Gastroesophageal sphincter (tissue), 4 donors: ENCODE data around the gene FASN. TPM values are rescaled to one million over a fixed set of nuclear protein-coding genes. Genes with fewer than 3 reads are reported as not detected.
"Not testable (repeated sequence)": the region's sequence is repeated elsewhere in the genome, so short reads cannot be mapped to it uniquely, and the experiment has no call there.

Source experiments
- ATAC-seq: fragments of 150-250 bp; one replicate; pipeline ENCODE4 v1.9.1; 2016; ENCODE audit warnings: mild to moderate bottlenecking, moderate library complexity
- H3K27ac ChIP-seq, 4 donors: fragments of 200-600 bp; sonication (generic) in 3 of 4; 1 replicate in 3 of 4; 2 replicates in 1 of 4; pipeline ENCODE4 v1.5.1; 2016 to 2019
- H3K27me3 ChIP-seq: fragments of 200-600 bp; sonication (generic); one replicate; pipeline ENCODE4 v1.5.1; 2019
- H3K36me3 ChIP-seq, 2 donors: fragments of 200-600 bp; sonication (generic); one replicate each; pipeline ENCODE4 v1.5.1; 2019; ENCODE audit warnings: control low read depth in 1 of 2
- H3K4me1 ChIP-seq, 3 donors: fragments of 200-600 bp; sonication (generic); 1 replicate in 2 of 3; 2 replicates in 1 of 3; pipeline ENCODE4 v1.5.1; 2016 to 2019; ENCODE audit warnings: control low read depth in 2 of 3
- H3K4me3 ChIP-seq, 2 donors: fragments of 200-600 bp; sonication (generic); one replicate each; pipeline ENCODE4 v1.5.1; 2019; ENCODE audit warnings: mild to moderate bottlenecking in 1 of 2, moderate library complexity in 1 of 2
- H3K9me3 ChIP-seq, 3 donors: fragments of 200-600 bp; sonication (generic); one replicate each; pipeline ENCODE4 v1.5.1; 2017 to 2019; ENCODE audit warnings: control low read depth in 2 of 3
- CTCF ChIP-seq, 4 experiments: fragments of 200-600 bp in 2 of 4; fragments of 450-650 bp in 2 of 4; sonication (generic) in 1 of 4; IDR thresholded peaks; one replicate each; pipeline ENCODE4 v1.5.1; 2017 to 2019; ENCODE audit warnings: antibody characterized with exemption in 4 of 4, mild to moderate bottlenecking in 2 of 4, moderate library complexity in 2 of 4
- EP300 ChIP-seq: sonication (generic); formaldehyde crosslinking; IDR thresholded peaks from one replicate; pipeline ENCODE4 v1.6.1; 2017; ENCODE audit warnings: antibody characterized with exemption, mild to moderate bottlenecking
- POLR2A ChIP-seq, 2 donors: fragments of 450-650 bp; IDR thresholded peaks; one replicate each; pipeline ENCODE4 v1.6.1; 2017; ENCODE audit warnings: antibody characterized with exemption in 2 of 2, mild to moderate bottlenecking in 2 of 2, moderate library complexity in 1 of 2
- POLR2AphosphoS5 ChIP-seq: sonication (generic); formaldehyde crosslinking; IDR thresholded peaks from one replicate; pipeline ENCODE4 v1.6.1; 2017; ENCODE audit warnings: antibody characterized with exemption
- WGBS, 2 donors: methylation state at CpG; one replicate each; pipeline ENCODE4 v1.1.5; 2018; ENCODE audit warnings: low coverage in 1 of 2; 5-methylcytosine and 5-hydroxymethylcytosine counted together
- total RNA-seq, 4 donors: library from RNA; depleted of rRNA; stranded (reverse); fragments of >200 nt; gene quantifications; one replicate each; pipeline ENCODE4 v1.1.0, GENCODE V29; 2016

The FASN gene
- total RNA-seq, result 10 to 100 TPM; 22.6 to 52.8 (median 48.3) TPM

GRCh38 chr17:82098169-82098938 lies at the start of gene FASN:
Gene FASN, minus strand, starts transcription at chr17:82098236. Its CDS starts 1,791 bp downstream, at chr17:82096445.
- peak; percentile 92 for ATAC-seq
- Histone ChIP-seq H3K27me3 (no peaks in the 10 kb centered on the region), H3K27ac (peak within 1 kb of the TSS; percentile 80 to 98 (median 95)), H3K9me3 (no peaks in the 10 kb centered on the region), H3K4me1 (peaks cover 0 to 67% (median 23%) of the 10 kb centered on the region in 3 donors), H3K4me3 (peak within 1 kb of the TSS; percentile 53 to 95), H3K36me3 (peaks cover 0 to 29% of the 10 kb centered on the region in 2 donors)
- TF ChIP-seq CTCF (IDR thresholded peaks at IDR 0.05), result peak in 3 of 4 experiments; percentile 33 to 66 (median 65)
- peak; percentile 67 for TF ChIP-seq POLR2AphosphoS5
- peak; percentile 95 to 98 for TF ChIP-seq POLR2A (IDR thresholded peaks at IDR 0.05)
- TF ChIP-seq EP300, result no peak
- no CpG with 5 or more reads among the region's 124 CpGs for WGBS, 2 donors

DNA sequence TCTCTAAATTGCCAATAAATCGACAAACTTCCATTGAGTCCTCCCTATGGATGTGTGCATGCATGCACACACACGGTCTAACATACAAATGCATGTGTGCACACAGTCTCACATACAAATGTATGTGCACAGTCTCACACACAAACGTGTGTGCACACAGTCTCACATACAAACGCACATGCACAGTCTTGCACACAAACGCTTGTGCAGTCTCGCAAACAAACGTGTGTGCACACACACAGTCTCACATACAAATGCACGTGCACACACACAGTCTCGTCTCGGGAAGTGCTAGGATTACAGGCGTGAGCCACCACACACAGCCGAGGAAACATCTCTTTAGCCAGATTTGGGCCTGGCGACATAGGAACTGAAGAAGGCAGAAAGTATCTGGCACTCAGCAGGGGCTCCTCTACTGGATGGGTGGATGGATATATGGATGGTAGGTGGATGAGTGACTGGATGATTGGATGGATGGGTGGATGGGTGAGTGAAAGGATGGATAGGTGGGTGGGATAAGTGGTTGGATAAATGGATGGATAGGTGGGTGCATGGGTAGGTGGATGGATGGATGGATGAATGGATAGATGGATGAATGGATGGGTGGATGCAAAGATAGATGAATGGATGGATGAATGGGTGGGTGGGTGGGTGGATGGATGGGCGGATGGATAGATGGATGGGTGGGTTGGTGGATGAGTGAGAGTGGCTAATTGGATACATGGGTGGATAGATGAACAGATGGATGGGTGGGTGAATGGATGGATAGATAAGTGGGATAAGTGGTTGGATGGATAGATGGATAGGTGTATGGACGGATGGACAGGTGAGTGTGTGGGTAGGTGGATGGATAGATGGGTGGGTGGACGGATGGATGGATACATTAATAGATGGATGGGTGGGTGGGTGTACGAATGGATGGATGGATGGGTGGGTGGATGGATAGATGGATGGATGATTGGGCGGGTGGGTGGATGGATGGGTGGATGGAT lies 48.9 kb upstream of the FASN start:
- Histone ChIP-seq H3K36me3 (peaks cover 0 to 19% of the 10 kb centered on the region in 2 donors), H3K27me3 (no peaks in the 10 kb centered on the region), H3K4me1 (no peaks in the 10 kb centered on the region), H3K27ac (no peak overlapping the region), H3K4me3 (no peak overlapping the region), H3K9me3 (no peaks in the 10 kb centered on the region)
- no peak for TF ChIP-seq POLR2AphosphoS5
- no peak for TF ChIP-seq EP300
- no peak for TF ChIP-seq POLR2A (IDR thresholded peaks at IDR 0.05)
- TF ChIP-seq CTCF (IDR thresholded peaks at IDR 0.05), result no peak
- ATAC-seq, result no peak
- WGBS, 2 donors, result 76 to 90% methylated on average over 9 to 16 of the region's 18 CpGs

GRCh38 chr17:82145550-82146155 lies 47.6 kb upstream of the FASN start:
- no peak overlapping the region for H3K4me3 ChIP-seq
- no peaks in the 10 kb centered on the region for H3K9me3 ChIP-seq
- H3K36me3 ChIP-seq, result peaks cover 0 to 19% of the 10 kb centered on the region in 2 donors
- WGBS, 2 donors, result 95 to 100% methylated on average over 1 to 4 of the region's 13 CpGs
- H3K27ac ChIP-seq, result no peak overlapping the region
- no peaks in the 10 kb centered on the region for H3K27me3 ChIP-seq
- ATAC-seq, result no peak
- H3K4me1 ChIP-seq, result no peaks in the 10 kb centered on the region
- TF ChIP-seq CTCF (IDR thresholded peaks at IDR 0.05) (no peak), EP300 (no peak), POLR2A (IDR thresholded peaks at IDR 0.05) (no peak), POLR2AphosphoS5 (no peak)

DNA sequence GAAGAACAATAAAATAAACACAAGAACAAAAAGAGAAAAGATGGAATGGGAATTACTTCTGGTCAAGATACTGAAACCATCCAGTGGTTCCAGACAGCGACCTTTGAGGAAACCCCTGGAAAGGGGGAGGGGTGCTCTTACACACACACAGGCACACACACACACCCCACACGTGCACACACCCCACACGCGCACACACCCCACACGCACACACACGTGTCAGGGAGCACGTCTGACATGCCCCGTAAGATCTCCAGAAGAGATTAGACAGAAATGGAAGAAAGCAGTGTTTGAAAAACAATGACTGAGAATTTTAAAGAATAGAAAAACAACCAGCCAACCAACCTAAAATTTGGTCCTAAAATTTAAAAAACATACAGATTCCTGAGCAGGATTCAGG lies 45.3 kb upstream of the FASN start:
- WGBS, 2 donors, result 86% methylated on average over 8 of the region's 8 CpGs
- H3K4me3 ChIP-seq, result no peak overlapping the region

GRCh38 chr17:82139961-82140360 lies 41.9 kb upstream of the FASN start:
- WGBS, 2 donors, result 90 to 95% methylated on average over 3 to 4 of the region's 10 CpGs
- ATAC-seq, H3K4me3 ChIP-seq, H3K36me3 ChIP-seq, H3K9me3 ChIP-seq, H3K27me3 ChIP-seq, H3K27ac ChIP-seq, H3K4me1 ChIP-seq: not testable (repeated sequence)

More for the DNA sequence above, 45.3 kb upstream of the FASN start:
- TF ChIP-seq EP300 (no peak), POLR2A (IDR thresholded peaks at IDR 0.05) (no peak), CTCF (IDR thresholded peaks at IDR 0.05) (no peak), POLR2AphosphoS5 (no peak)
- ATAC-seq, result no peak
- Histone ChIP-seq H3K27me3 (no peaks in the 10 kb centered on the region), H3K27ac (no peak overlapping the region), H3K9me3 (no peaks in the 10 kb centered on the region), H3K36me3 (peaks cover 0 to 19% of the 10 kb centered on the region in 2 donors), H3K4me1 (no peaks in the 10 kb centered on the region)
